K562 (cell line): ENCODE results near the gene HCN3. TPM values are rescaled to one million over a fixed set of nuclear protein-coding genes. Genes with fewer than 3 reads are reported as not detected.

Experiments used
- CHD1 ChIP-seq: fragments of 200-600 bp; sonication (generic); IDR thresholded peaks from one replicate; pipeline ENCODE4 v1.6.1; 2012; ENCODE audit warnings: mild to moderate bottlenecking, moderate library complexity, low read length, inconsistent platforms
- CHD4 ChIP-seq: fragments of 200-600 bp; sonication (generic); IDR thresholded peaks from 3 replicates; pipeline ENCODE4 v1.6.1; 2012; ENCODE audit warnings: low read depth, mild to moderate bottlenecking, mixed read lengths, low read length, inconsistent platforms; ENCODE audit not compliant: insufficient read depth, insufficient replicate concordance, poor library complexity, severe bottlenecking
- E2F3 ChIP-seq: fragments of 250-450 bp; sonication (Bioruptor Pico); IDR thresholded peaks from 2 replicates; pipeline ENCODE4 v1.4.0; 2020; ENCODE audit warnings: mild to moderate bottlenecking
- EWSR1 ChIP-seq: fragments of 450-650 bp; IDR thresholded peaks from 2 replicates; pipeline ENCODE4 v1.6.1; 2018; ENCODE audit warnings: borderline replicate concordance, mild to moderate bottlenecking, low read depth, moderate library complexity; ENCODE audit not compliant: partially characterized antibody
- MYC ChIP-seq, 2 experiments: fragments of 250-450 bp in 1 of 2; sonication (Bioruptor Pico) in 1 of 2; IDR thresholded peaks; 2 replicates each; pipeline versions ENCODE4 v1.5.1 to v1.6.1; 2012 to 2021; ENCODE audit warnings: low read depth in 2 of 2, borderline replicate concordance in 1 of 2, improper control_type of control experiment in 1 of 2, low read length in 1 of 2, mild to moderate bottlenecking in 1 of 2, moderate library complexity in 1 of 2
- PTTG1 ChIP-seq: fragments of 450-650 bp; IDR thresholded peaks from 2 replicates; pipeline ENCODE4 v1.6.1; 2016; ENCODE audit warnings: low read depth, mild to moderate bottlenecking, missing genetic modification characterization, missing compliant biosample characterization
- SIRT6 ChIP-seq: IDR thresholded peaks from one replicate; pipeline ENCODE4 v1.6.1; 2012; ENCODE audit warnings: low read depth, mild to moderate bottlenecking, control low read depth, inconsistent platforms, low read length, moderate library complexity
- SREBF1 ChIP-seq: fragments of 150-350 bp; IDR thresholded peaks from 2 replicates; pipeline ENCODE4 v1.6.1; 2014; ENCODE audit warnings: antibody characterized with exemption, low read depth, low read length, borderline replicate concordance
- THRAP3 ChIP-seq: fragments of 450-650 bp; IDR thresholded peaks from 2 replicates; pipeline ENCODE4 v1.6.1; 2016; ENCODE audit warnings: mild to moderate bottlenecking, inconsistent platforms, borderline replicate concordance
- ZNF586 ChIP-seq: fragments of 450-650 bp; formaldehyde crosslinking; conservative IDR thresholded peaks from 2 replicates; pipeline ENCODE4 v1.4.0; 2020; ENCODE audit warnings: mild to moderate bottlenecking, moderate library complexity
- ZNF707 ChIP-seq: fragments of 250-450 bp; sonication (Bioruptor Pico); conservative IDR thresholded peaks from 2 replicates; pipeline ENCODE4 v1.8.0; 2022; ENCODE audit warnings: inconsistent platforms, mild to moderate bottlenecking, moderate library complexity
- ZNF75A ChIP-seq: fragments of 450-650 bp; formaldehyde crosslinking; IDR thresholded peaks from 2 replicates; pipeline ENCODE4 v1.4.0; 2020; ENCODE audit warnings: mild to moderate bottlenecking
- polyA plus RNA-seq, 8 experiments: library from polyadenylated mRNA; depleted of rRNA in 4 of 8; stranded (reverse) in 5 of 8; unstranded in 3 of 8; fragments of >200 nt; fragmentation: Nextera tagmentation in 2 of 8; fragmentation: Illumina TruSeq in 1 of 8; extraction: Ambion mirVana in 2 of 8; extraction: Trizol in 1 of 8; gene quantifications; 2 replicates each; pipeline versions ENCODE4 v1.2.1 to v1.2.3, GENCODE V29; 2011 to 2014; ENCODE audit warnings: inconsistent platforms in 1 of 8, missing spikeins in 1 of 8
- total RNA-seq, 7 experiments: library from RNA; depleted of rRNA in 6 of 7; stranded (reverse); fragments of >200 nt in 6 of 7; fragmentation: Illumina TruSeq in 2 of 7; extraction: Trizol in 2 of 7; gene quantifications; 2 replicates each; pipeline versions ENCODE4 v1.2.1 to v1.2.3, GENCODE V29; 2011 to 2021; ENCODE audit warnings: low replicate concordance in 1 of 7
- TF ChIP-seq, protein P1 (sequence below), 2 experiments: IDR thresholded peaks in 1 of 2; conservative IDR thresholded peaks in 1 of 2; 2 replicates each; pipeline ENCODE4 v1.6.1; 2016; ENCODE audit warnings: low read depth in 2 of 2, mild to moderate bottlenecking in 1 of 2, missing compliant biosample characterization in 1 of 2, missing genetic modification characterization in 1 of 2, moderate library complexity in 1 of 2
- TF ChIP-seq, protein P2 (sequence below): fragments of 250-450 bp; sonication (Bioruptor Pico); IDR thresholded peaks from 2 replicates; pipeline ENCODE4 v1.4.0; 2020
- TF ChIP-seq, protein P3 (sequence below): sonication (generic); formaldehyde crosslinking; IDR thresholded peaks from 2 replicates; pipeline ENCODE4 v1.4.0; 2020; ENCODE audit warnings: mild to moderate bottlenecking, missing genetic modification reagents
- TF ChIP-seq, protein P4 (sequence below), 2 experiments: IDR thresholded peaks; 2 replicates each; pipeline ENCODE4 v1.6.1; 2012; ENCODE audit warnings: improper control_type of control experiment in 2 of 2, low read depth in 2 of 2, low read length in 2 of 2, borderline replicate concordance in 1 of 2

The HCN3 gene
- total and polyA plus RNA-seq, 9 of the 15 experiments (the other 6 are each of a cell fraction or from before 2014, with no cell fraction given) = 0.91 to 9.7 (median 3.9) TPM

DNA sequence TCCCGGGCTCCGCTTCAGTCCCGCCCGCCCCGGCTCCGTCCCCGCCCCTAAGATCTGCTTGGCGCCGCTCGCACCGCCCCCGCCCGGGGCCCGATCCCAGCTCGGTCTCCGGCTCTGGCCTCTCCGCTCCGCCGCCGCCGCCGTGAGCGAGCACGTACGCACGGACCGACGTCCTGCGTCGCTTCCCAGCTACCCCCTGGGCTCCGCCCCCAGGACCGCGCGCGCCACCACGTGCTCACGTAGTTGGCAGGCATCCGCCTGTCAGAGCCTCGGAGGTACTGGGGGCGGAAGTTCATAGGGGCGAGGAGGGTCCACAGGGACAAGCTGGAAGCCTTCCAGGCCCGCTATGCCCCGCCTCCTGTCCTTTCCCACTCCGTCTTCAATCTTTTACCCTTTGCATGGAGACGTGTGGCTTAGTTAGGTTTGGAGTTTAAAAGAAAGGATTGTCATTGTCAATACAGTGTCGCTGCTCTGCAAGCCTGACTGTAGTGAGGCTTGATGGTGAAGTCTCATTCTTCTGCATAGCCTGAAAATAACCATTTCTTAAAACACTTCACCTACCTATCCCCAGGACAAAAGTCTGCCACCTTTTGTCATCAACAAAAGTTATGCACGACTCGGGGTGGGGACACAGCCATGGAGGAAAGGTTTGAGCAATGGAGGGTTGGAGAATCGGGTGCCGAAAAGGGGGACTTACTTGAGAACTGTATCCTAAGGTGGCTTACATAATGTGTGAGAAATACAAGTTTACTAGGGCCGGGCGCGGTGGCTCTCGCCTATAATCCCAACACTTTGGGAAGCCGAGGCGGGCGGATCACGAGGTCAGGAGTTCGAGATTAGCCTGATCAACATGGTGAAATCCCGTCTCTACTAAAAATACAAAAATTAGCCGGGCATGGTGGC, 3.7 kb upstream of the HCN3 start, which contains the start of gene CLK2 (continued):
- TF ChIP-seq ZNF75A (CRISPR knock-in tag) (no peak), EWSR1 (no peak), THRAP3 (no peak; the same call in 1 of the 2 replicates), CHD1 (peak; percentile 47), SIRT6 (no peak), MYC (IDR thresholded peaks at IDR 0.05; ENCODE audit: low read depth, low read length) (peak; percentile 98), MYC (CRISPR knock-in tag; IDR thresholded peaks at IDR 0.05; ENCODE audit: borderline replicate concordance, low read depth) (peak; percentile 59; the same call in 1 of the 2 replicates), ZNF586 (CRISPR knock-in tag) (no peak), ZNF707 (CRISPR knock-in tag) (no peak), CHD4 (no peak), PTTG1 (tag) (no peak), E2F3 (no peak), SREBF1 (no peak)
- TF ChIP-seq, protein P1, sequence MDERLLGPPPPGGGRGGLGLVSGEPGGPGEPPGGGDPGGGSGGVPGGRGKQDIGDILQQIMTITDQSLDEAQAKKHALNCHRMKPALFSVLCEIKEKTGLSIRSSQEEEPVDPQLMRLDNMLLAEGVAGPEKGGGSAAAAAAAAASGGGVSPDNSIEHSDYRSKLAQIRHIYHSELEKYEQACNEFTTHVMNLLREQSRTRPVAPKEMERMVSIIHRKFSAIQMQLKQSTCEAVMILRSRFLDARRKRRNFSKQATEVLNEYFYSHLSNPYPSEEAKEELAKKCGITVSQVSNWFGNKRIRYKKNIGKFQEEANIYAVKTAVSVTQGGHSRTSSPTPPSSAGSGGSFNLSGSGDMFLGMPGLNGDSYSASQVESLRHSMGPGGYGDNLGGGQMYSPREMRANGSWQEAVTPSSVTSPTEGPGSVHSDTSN (CRISPR knock-in tag; IDR thresholded peaks at IDR 0.05; ENCODE audit: low read depth) = no peak
- TF ChIP-seq, protein P1 (tag; conservative IDR thresholded peaks at IDR 0.05; ENCODE audit: low read depth) = no peak; the same call in 1 of the 2 replicates
- TF ChIP-seq, protein P2, sequence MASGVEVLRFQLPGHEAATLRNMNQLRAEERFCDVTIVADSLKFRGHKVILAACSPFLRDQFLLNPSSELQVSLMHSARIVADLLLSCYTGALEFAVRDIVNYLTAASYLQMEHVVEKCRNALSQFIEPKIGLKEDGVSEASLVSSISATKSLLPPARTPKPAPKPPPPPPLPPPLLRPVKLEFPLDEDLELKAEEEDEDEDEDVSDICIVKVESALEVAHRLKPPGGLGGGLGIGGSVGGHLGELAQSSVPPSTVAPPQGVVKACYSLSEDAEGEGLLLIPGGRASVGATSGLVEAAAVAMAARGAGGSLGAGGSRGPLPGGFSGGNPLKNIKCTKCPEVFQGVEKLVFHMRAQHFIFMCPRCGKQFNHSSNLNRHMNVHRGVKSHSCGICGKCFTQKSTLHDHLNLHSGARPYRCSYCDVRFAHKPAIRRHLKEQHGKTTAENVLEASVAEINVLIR (CRISPR knock-in tag) = peak; percentile 51; the same call in 1 of the 2 replicates
- TF ChIP-seq, protein P3, sequence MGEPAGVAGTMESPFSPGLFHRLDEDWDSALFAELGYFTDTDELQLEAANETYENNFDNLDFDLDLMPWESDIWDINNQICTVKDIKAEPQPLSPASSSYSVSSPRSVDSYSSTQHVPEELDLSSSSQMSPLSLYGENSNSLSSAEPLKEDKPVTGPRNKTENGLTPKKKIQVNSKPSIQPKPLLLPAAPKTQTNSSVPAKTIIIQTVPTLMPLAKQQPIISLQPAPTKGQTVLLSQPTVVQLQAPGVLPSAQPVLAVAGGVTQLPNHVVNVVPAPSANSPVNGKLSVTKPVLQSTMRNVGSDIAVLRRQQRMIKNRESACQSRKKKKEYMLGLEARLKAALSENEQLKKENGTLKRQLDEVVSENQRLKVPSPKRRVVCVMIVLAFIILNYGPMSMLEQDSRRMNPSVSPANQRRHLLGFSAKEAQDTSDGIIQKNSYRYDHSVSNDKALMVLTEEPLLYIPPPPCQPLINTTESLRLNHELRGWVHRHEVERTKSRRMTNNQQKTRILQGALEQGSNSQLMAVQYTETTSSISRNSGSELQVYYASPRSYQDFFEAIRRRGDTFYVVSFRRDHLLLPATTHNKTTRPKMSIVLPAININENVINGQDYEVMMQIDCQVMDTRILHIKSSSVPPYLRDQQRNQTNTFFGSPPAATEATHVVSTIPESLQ (CRISPR knock-in tag) = no peak
- TF ChIP-seq, protein P4, sequence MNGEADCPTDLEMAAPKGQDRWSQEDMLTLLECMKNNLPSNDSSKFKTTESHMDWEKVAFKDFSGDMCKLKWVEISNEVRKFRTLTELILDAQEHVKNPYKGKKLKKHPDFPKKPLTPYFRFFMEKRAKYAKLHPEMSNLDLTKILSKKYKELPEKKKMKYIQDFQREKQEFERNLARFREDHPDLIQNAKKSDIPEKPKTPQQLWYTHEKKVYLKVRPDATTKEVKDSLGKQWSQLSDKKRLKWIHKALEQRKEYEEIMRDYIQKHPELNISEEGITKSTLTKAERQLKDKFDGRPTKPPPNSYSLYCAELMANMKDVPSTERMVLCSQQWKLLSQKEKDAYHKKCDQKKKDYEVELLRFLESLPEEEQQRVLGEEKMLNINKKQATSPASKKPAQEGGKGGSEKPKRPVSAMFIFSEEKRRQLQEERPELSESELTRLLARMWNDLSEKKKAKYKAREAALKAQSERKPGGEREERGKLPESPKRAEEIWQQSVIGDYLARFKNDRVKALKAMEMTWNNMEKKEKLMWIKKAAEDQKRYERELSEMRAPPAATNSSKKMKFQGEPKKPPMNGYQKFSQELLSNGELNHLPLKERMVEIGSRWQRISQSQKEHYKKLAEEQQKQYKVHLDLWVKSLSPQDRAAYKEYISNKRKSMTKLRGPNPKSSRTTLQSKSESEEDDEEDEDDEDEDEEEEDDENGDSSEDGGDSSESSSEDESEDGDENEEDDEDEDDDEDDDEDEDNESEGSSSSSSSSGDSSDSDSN (IDR thresholded peaks at IDR 0.05; ENCODE audit: borderline replicate concordance in 1 of 2, low read depth in 2 of 2, low read length in 2 of 2) = peak in 1 of 2 experiments; percentile 65; a peak in 2 of 4 replicates
